Chondrocyte (in vitro differentiated cells): ENCODE measurements around the gene HRH2. TPM values are rescaled to one million over a fixed set of nuclear protein-coding genes. Genes with fewer than 3 reads are reported as not detected.

Experiments
- DNase-seq: peaks from one replicate; pipeline ENCODE4 v3.0.0; 2021; ENCODE audit warnings: mixed read lengths, low spot score
- H3K27ac Mint-ChIP-seq: one replicate; pipeline ENCODE4 v1.8.0; 2021; ENCODE audit warnings: mild to moderate bottlenecking, moderate library complexity, mixed read lengths; ENCODE audit not compliant: unreplicated experiment
- H3K27me3 Mint-ChIP-seq: 2 replicates; pipeline ENCODE4 v1.8.0; 2021; ENCODE audit warnings: low read depth, mixed read lengths
- H3K36me3 Mint-ChIP-seq: 2 replicates; pipeline ENCODE4 v1.8.0; 2021; ENCODE audit warnings: low read depth, mixed read lengths
- H3K4me1 Mint-ChIP-seq: 2 replicates; pipeline ENCODE4 v1.8.0; 2021; ENCODE audit warnings: low read depth, mild to moderate bottlenecking, mixed read lengths
- H3K4me3 Mint-ChIP-seq: one replicate; pipeline ENCODE4 v1.8.0; 2021; ENCODE audit warnings: mild to moderate bottlenecking, moderate library complexity, mixed read lengths; ENCODE audit not compliant: unreplicated experiment
- H3K9me3 Mint-ChIP-seq: 2 replicates; pipeline ENCODE4 v1.8.0; 2021; ENCODE audit warnings: low read depth, mixed read lengths
- total RNA-seq: library from RNA; stranded (reverse); gene quantifications from 3 replicates; pipeline ENCODE4 v1.2.1, GENCODE V29; 2021
- TF ChIP-seq, protein P1 (sequence below): fragments of 200-600 bp; sonication (generic); IDR thresholded peaks from 2 replicates; pipeline ENCODE4 v1.5.0; 2021; ENCODE audit warnings: antibody characterized with exemption, mild to moderate bottlenecking, moderate library complexity

The HRH2 gene
- total RNA-seq, 1 donor from 2014 or later = 0.30 TPM

DNA sequence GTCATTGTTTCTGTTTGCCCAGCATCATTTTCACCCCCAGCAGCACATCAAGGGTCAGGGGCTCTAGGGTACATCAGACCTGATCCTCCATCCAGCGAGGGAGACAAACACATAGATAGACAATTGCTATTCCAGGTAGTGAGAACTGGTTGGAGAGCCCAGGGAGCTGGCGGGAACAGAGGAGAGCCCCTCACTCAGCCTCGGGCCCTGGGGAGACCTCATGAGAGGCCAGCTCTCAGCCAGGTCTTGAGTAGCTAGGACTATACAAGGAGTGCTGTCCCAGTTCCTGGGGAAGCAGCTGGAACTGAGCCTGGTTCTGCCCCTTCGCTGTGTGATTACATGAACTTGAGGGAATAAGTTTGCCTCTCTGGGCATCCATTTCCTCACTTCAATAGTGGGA, 80.3 kb downstream of the HRH2 start:
- Mint-ChIP-seq H3K27ac (no peak overlapping the region), H3K4me1 (no peaks in the 10 kb centered on the region), H3K36me3 (no peaks in the 10 kb centered on the region), H3K9me3 (peaks cover 5% of the 10 kb centered on the region), H3K27me3 (peaks cover 46% of the 10 kb centered on the region), H3K4me3 (no peak overlapping the region)
- no peak for DNase-seq
- TF ChIP-seq, protein P1, sequence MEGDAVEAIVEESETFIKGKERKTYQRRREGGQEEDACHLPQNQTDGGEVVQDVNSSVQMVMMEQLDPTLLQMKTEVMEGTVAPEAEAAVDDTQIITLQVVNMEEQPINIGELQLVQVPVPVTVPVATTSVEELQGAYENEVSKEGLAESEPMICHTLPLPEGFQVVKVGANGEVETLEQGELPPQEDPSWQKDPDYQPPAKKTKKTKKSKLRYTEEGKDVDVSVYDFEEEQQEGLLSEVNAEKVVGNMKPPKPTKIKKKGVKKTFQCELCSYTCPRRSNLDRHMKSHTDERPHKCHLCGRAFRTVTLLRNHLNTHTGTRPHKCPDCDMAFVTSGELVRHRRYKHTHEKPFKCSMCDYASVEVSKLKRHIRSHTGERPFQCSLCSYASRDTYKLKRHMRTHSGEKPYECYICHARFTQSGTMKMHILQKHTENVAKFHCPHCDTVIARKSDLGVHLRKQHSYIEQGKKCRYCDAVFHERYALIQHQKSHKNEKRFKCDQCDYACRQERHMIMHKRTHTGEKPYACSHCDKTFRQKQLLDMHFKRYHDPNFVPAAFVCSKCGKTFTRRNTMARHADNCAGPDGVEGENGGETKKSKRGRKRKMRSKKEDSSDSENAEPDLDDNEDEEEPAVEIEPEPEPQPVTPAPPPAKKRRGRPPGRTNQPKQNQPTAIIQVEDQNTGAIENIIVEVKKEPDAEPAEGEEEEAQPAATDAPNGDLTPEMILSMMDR = no peak

DNA sequence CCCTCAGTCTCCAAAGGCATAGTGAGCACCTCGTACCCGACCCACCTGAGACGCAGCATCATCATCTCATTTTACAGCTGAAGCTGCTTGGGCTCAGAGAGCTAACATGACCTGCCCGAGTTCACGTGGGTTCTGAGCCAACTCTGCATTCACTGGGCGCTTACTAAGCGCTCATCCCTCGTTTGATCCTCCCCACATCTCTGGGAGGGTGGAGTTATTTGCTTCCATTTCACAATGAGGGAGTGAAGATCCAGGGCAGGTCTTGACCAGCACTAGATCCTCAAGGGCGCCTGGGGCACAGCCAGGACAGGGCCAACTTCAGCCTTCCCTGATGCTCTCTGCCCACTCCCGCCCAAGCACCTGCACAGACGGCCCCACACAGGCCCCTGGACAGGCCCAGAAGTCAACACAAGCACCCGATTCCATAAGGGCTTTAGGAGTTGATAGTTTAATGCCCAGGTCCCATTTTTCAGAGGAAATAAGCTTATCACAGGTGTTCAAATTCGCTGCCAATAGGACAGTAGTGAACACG, 80.8 kb downstream of the HRH2 start:
- no peaks in the 10 kb centered on the region for H3K36me3 Mint-ChIP-seq
- H3K27ac Mint-ChIP-seq = no peak overlapping the region
- H3K4me3 Mint-ChIP-seq = no peak overlapping the region
- no peak for DNase-seq
- TF ChIP-seq, protein P1 = no peak
- peaks cover 42% of the 10 kb centered on the region for H3K27me3 Mint-ChIP-seq
- no peaks in the 10 kb centered on the region for H3K9me3 Mint-ChIP-seq
- H3K4me1 Mint-ChIP-seq = no peaks in the 10 kb centered on the region

DNA sequence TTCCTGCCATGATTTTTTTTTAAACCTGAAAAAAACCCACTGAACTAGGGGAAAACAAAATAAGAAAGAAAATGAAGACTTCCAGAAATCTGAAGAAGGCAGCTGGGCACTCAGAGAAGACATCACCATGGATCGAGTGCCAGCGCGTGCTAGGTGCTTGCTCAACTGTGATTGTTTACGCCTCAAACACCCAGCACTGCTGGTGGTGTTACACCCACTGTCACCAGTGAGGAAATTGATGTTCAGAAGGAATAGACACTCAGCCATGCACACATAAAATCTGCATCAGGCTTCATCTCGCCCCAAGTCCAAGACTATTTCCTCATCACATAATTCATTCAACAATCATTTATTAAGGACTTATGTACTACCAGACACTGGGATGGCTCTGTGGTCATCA, 82.1 kb downstream of the HRH2 start:
- H3K36me3 Mint-ChIP-seq = no peaks in the 10 kb centered on the region
- H3K4me3 Mint-ChIP-seq = no peak overlapping the region
- TF ChIP-seq, protein P1 = no peak
- no peak for DNase-seq
- H3K9me3 Mint-ChIP-seq = no peaks in the 10 kb centered on the region
- H3K27me3 Mint-ChIP-seq = peaks cover 38% of the 10 kb centered on the region
- H3K27ac Mint-ChIP-seq = no peak overlapping the region
- H3K4me1 Mint-ChIP-seq = no peaks in the 10 kb centered on the region

DNA sequence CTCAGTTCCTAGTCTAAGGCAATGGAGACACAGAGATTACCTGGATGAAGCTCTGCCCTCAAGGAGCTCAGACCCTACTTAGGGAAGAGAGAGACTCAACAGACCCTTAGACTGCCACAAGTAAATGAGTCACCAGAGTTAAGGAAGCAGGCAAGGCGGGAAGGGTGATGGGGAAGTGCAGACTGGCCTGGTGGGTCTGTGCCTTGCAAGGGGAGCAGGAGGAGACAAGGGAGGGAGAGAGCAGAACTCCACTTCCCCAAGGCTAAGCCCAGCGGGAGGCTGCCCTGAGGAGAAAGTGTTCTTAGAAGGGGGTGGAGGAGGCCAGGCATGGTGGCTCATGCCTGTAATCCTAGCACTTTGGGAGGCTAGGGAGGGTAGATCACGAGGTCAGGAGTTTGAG, 83.7 kb downstream of the HRH2 start:
- no peaks in the 10 kb centered on the region for H3K36me3 Mint-ChIP-seq
- no peak overlapping the region for H3K27ac Mint-ChIP-seq
- peaks cover 34% of the 10 kb centered on the region for H3K27me3 Mint-ChIP-seq
- no peaks in the 10 kb centered on the region for H3K4me1 Mint-ChIP-seq
- no peaks in the 10 kb centered on the region for H3K9me3 Mint-ChIP-seq
- TF ChIP-seq, protein P1 = no peak
- no peak for DNase-seq
- H3K4me3 Mint-ChIP-seq = no peak overlapping the region

DNA sequence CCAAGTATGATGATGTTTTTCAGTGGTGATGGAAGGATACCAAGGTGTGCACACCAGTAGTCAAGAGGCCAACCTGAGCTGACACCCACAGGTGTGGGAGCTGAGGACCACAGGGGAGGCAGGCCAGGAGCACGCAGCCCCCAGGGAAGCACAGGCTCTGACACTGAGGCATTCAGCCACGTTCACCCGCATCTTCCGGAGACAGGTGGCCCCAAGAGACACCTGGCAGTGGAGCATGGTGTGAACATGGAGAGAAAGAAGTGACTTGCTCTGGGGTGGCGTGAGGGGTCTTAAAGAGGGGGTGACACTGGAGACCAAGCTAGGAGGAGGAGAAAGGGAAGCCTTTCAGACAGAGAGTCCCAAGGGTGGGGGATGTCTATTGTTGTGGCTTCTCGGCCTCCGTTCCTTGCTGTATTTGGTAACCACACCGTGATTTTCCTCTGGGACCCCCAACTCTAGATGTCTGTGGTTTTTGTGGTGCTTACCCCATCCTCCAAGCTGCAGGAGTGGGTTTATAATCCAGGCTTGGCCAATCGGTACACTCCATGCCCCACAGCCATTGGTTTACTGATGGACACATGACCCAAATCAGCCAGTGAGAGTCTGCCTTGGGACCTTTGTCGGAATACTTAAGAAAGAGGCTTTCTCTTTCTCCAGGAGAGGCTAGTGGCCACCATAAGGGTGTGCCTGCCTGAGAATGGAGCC, 84.6 kb downstream of the HRH2 start:
- DNase-seq = no peak
- Mint-ChIP-seq H3K36me3 (no peaks in the 10 kb centered on the region), H3K9me3 (no peaks in the 10 kb centered on the region), H3K27ac (no peak overlapping the region), H3K4me1 (no peaks in the 10 kb centered on the region), H3K27me3 (peaks cover 36% of the 10 kb centered on the region), H3K4me3 (no peak overlapping the region)
- TF ChIP-seq, protein P1 = no peak
